Ovary (tissue), 3 donors: ENCODE data around the gene SCN1A.

Experiments
- CTCF ChIP-seq, 3 donors: fragments of 450-650 bp in 2 of 3; fragments of 200-600 bp in 1 of 3; IDR thresholded peaks; one replicate each; pipeline versions ENCODE4 v1.5.1 to v1.8.0; 2016 to 2022; ENCODE audit warnings: antibody characterized with exemption in 3 of 3, mild to moderate bottlenecking in 1 of 3
- POLR2A ChIP-seq: fragments of 450-650 bp; IDR thresholded peaks from one replicate; pipeline ENCODE4 v1.6.1; 2017; ENCODE audit warnings: antibody characterized with exemption, mild to moderate bottlenecking, moderate library complexity
- donor health status: DM: no; HTN: no; CAD: no.

DNA sequence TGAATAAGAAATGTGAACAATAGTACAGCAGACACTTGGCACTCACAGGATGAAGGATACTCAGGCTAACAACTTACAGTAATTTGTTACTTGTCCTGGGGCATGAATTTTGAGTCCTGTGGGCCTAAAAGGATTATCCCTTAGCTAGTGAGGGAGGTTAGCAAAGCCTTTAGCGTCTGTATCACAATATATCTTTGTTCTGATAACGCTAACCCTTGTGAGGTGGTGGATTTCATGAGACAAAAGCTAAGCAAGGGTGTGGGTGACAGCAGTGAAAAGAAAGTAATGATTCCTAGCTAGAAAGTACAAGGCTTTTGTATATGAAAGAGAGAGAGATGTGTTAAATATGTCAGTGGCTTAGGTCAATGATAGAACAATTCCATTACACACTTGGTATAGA is 127.4 kb downstream of the SCN1A start:
- TF ChIP-seq POLR2A = no peak
- no peak for TF ChIP-seq CTCF (IDR thresholded peaks at IDR 0.05)
